GM06990 (cell line): ENCODE data around the gene KIF6.

ENCODE experiments used
- DNase-seq: peaks from one replicate; pipeline ENCODE4 v3.0.0-alpha.2; 2011; ENCODE audit not compliant: insufficient read length; ENCODE audit errors: extremely low read depth
- H3K27me3 ChIP-seq: replicated peaks from 2 replicates; pipeline ENCODE4 v1.6.0; 2011; ENCODE audit warnings: low read length; ENCODE audit not compliant: control insufficient read depth, insufficient read depth
- H3K36me3 ChIP-seq: 2 replicates; pipeline ENCODE4 v1.5.1; 2011; ENCODE audit warnings: low read length; ENCODE audit not compliant: control insufficient read depth, insufficient read depth
- H3K4me3 ChIP-seq: replicated peaks from 2 replicates; pipeline ENCODE4 v1.5.1; 2011; ENCODE audit warnings: low read depth, mild to moderate bottlenecking, control low read depth, low read length
- CTCF ChIP-seq: IDR thresholded peaks from 2 replicates; pipeline ENCODE4 v1.5.1; 2011; ENCODE audit warnings: low read length, control low read depth, mild to moderate bottlenecking, inconsistent platforms; ENCODE audit not compliant: insufficient read depth, poor library complexity, severe bottlenecking

Gene KIF6

GRCh38 chr6:39638126-39638822, 86.9 kb downstream of the KIF6 start:
- no peak for DNase-seq

GRCh38 chr6:39634646-39635341, 90.4 kb downstream of the KIF6 start:
- no peak for TF ChIP-seq CTCF
- H3K36me3 ChIP-seq: no peaks in the 10 kb centered on the region
- no peaks in the 10 kb centered on the region for H3K27me3 ChIP-seq
- H3K4me3 ChIP-seq: no peak overlapping the region
- no peak for DNase-seq

More at GRCh38 chr6:39638126-39638822, 86.9 kb downstream of the KIF6 start:
- no peaks in the 10 kb centered on the region for H3K36me3 ChIP-seq
- H3K27me3 ChIP-seq: no peaks in the 10 kb centered on the region
- TF ChIP-seq CTCF: no peak
- H3K4me3 ChIP-seq: no peak overlapping the region

DNA sequence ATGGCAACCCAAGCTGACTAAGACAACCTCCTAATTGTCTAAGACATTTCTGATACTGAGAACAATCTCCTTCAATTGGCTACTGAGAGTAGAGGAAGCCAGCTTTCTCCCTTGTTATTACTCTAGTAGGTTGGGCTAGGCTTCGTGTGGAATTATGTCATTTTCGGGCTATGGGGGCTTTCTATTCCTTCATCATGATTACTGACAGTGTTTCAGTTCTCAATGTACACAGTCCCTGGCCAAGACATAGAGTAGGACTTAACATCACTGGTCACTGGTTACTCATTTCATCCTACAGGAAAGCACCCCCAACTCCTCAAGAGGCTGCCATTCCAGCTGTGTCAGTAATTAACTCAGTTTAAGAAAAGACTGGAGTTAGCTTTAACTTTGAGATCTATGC, 100.0 kb downstream of the KIF6 start:
- no peak for TF ChIP-seq CTCF
- Histone ChIP-seq H3K27me3 (no peaks in the 10 kb centered on the region), H3K4me3 (no peak overlapping the region), H3K36me3 (no peaks in the 10 kb centered on the region)
- DNase-seq: no peak

DNA sequence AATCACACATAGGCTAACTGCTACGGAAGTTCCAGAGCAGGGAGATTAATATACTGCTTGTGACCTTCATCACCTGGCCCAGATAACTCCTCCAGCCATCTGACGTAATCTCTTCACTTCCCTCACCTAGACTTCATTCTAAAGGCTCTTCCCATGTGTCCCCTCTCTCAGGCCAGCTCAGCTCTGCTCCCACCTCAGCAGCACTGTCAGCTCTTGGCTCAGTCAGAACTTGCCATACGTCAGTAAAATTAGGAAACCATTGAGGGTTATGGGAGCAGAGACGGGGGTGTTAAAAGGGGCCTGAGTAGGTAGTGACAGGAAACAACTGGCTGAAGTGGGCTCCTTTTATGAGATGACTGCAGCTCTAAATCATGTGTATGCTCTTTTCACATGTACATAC, 101.5 kb downstream of the KIF6 start:
- no peak overlapping the region for H3K4me3 ChIP-seq
- no peaks in the 10 kb centered on the region for H3K36me3 ChIP-seq
- no peaks in the 10 kb centered on the region for H3K27me3 ChIP-seq
- no peak for TF ChIP-seq CTCF
- DNase-seq: no peak

- no peak for DNase-seq
- Histone ChIP-seq H3K36me3 (no peaks in the 10 kb centered on the region), H3K27me3 (no peaks in the 10 kb centered on the region), H3K4me3 (no peak overlapping the region)
- TF ChIP-seq CTCF: no peak
These were observed 107.7 kb downstream of the KIF6 start for GRCh38 chr6:39617520-39617919.
